ENCODE measurements around the gene FASLG. TPM values are rescaled to one million over a fixed set of nuclear protein-coding genes. Genes with fewer than 3 reads are reported as not detected.

The FASLG gene
- total and polyA plus RNA-seq, 4 donors: 0.20 TPM; not detected in 3

- Histone ChIP-seq H3K27ac (ENCODE audit: low read depth, low read length) (no peak overlapping the region), H3K36me3 (ENCODE audit: control insufficient read depth, insufficient read depth, low read length) (no peaks in the 10 kb centered on the region), H3K27me3 (ENCODE audit: control insufficient read depth, insufficient read depth, low read length) (no peaks in the 10 kb centered on the region), H3K9me3 (ENCODE audit: control insufficient read depth, insufficient read depth, low read length) (no peaks in the 10 kb centered on the region), H3K4me3 (ENCODE audit: low read depth, low read length) (no peak overlapping the region), H3K4me1 (ENCODE audit: control insufficient read depth, insufficient read depth, low read length) (no peaks in the 10 kb centered on the region)
- no CpG with 5 or more reads among the region's 1 CpG for WGBS (ENCODE audit: insufficient coverage)
- no peak for DNase-seq (ENCODE audit: low read depth in 4 of 6, low spot score in 6 of 6)
Observed at GRCh38 chr1:172657586-172657985, 1.3 kb upstream of the FASLG start.

GRCh38 chr1:172661107-172661506, 2.2 kb downstream of the FASLG start:
- 89% methylated on average over 2 of the region's 3 CpGs for WGBS (ENCODE audit: insufficient coverage)
- Histone ChIP-seq H3K27me3 (ENCODE audit: control insufficient read depth, insufficient read depth, low read length) (no peaks in the 10 kb centered on the region), H3K27ac (ENCODE audit: low read depth, low read length) (no peak overlapping the region), H3K36me3 (ENCODE audit: control insufficient read depth, insufficient read depth, low read length) (no peaks in the 10 kb centered on the region), H3K9me3 (ENCODE audit: control insufficient read depth, insufficient read depth, low read length) (no peaks in the 10 kb centered on the region), H3K4me1 (ENCODE audit: control insufficient read depth, insufficient read depth, low read length) (no peaks in the 10 kb centered on the region), H3K4me3 (ENCODE audit: low read depth, low read length) (no peak overlapping the region)
- DNase-seq (ENCODE audit: low read depth in 4 of 6, low spot score in 6 of 6): no peak

GRCh38 chr1:172662464-172663109, 3.7 kb downstream of the FASLG start:
- Histone ChIP-seq H3K9me3 (ENCODE audit: control insufficient read depth, insufficient read depth, low read length) (no peaks in the 10 kb centered on the region), H3K27me3 (ENCODE audit: control insufficient read depth, insufficient read depth, low read length) (no peaks in the 10 kb centered on the region), H3K27ac (ENCODE audit: low read depth, low read length) (no peak overlapping the region), H3K4me3 (ENCODE audit: low read depth, low read length) (no peak overlapping the region), H3K4me1 (ENCODE audit: control insufficient read depth, insufficient read depth, low read length) (no peaks in the 10 kb centered on the region), H3K36me3 (ENCODE audit: control insufficient read depth, insufficient read depth, low read length) (no peaks in the 10 kb centered on the region)
- WGBS (ENCODE audit: insufficient coverage): 66% methylated on average over 7 of the region's 14 CpGs
- no peak for DNase-seq (ENCODE audit: low read depth in 4 of 6, low spot score in 6 of 6)

- 100% methylated on average over 1 of the region's 3 CpGs for WGBS (ENCODE audit: insufficient coverage)
- no peak for DNase-seq (ENCODE audit: low read depth in 4 of 6, low spot score in 6 of 6)
- Histone ChIP-seq H3K4me3 (ENCODE audit: low read depth, low read length) (no peak overlapping the region), H3K9me3 (ENCODE audit: control insufficient read depth, insufficient read depth, low read length) (no peaks in the 10 kb centered on the region), H3K4me1 (ENCODE audit: control insufficient read depth, insufficient read depth, low read length) (no peaks in the 10 kb centered on the region), H3K36me3 (ENCODE audit: control insufficient read depth, insufficient read depth, low read length) (no peaks in the 10 kb centered on the region), H3K27ac (ENCODE audit: low read depth, low read length) (no peak overlapping the region), H3K27me3 (ENCODE audit: control insufficient read depth, insufficient read depth, low read length) (no peaks in the 10 kb centered on the region)
Observed at GRCh38 chr1:172663732-172664131, 4.8 kb downstream of the FASLG start.

- H3K36me3 ChIP-seq (ENCODE audit: control insufficient read depth, insufficient read depth, low read length): no peaks in the 10 kb centered on the region
- H3K27ac ChIP-seq (ENCODE audit: low read depth, low read length): no peak overlapping the region
- no peak for DNase-seq (ENCODE audit: low read depth in 4 of 6, low spot score in 6 of 6)
- H3K4me3 ChIP-seq (ENCODE audit: low read depth, low read length): no peak overlapping the region
- H3K27me3 ChIP-seq (ENCODE audit: control insufficient read depth, insufficient read depth, low read length): no peaks in the 10 kb centered on the region
- WGBS (ENCODE audit: insufficient coverage): no CpG with 5 or more reads among the region's 3 CpGs
- no peaks in the 10 kb centered on the region for H3K4me1 ChIP-seq (ENCODE audit: control insufficient read depth, insufficient read depth, low read length)
- H3K9me3 ChIP-seq (ENCODE audit: control insufficient read depth, insufficient read depth, low read length): no peaks in the 10 kb centered on the region
Observed at GRCh38 chr1:172668097-172668496, 9.2 kb downstream of the FASLG start.

GRCh38 chr1:172669011-172669410, 10.1 kb downstream of the FASLG start:
- Histone ChIP-seq H3K4me1 (ENCODE audit: control insufficient read depth, insufficient read depth, low read length) (no peaks in the 10 kb centered on the region), H3K4me3 (ENCODE audit: low read depth, low read length) (no peak overlapping the region), H3K9me3 (ENCODE audit: control insufficient read depth, insufficient read depth, low read length) (no peaks in the 10 kb centered on the region), H3K36me3 (ENCODE audit: control insufficient read depth, insufficient read depth, low read length) (no peaks in the 10 kb centered on the region), H3K27me3 (ENCODE audit: control insufficient read depth, insufficient read depth, low read length) (no peaks in the 10 kb centered on the region), H3K27ac (ENCODE audit: low read depth, low read length) (no peak overlapping the region)
- WGBS (ENCODE audit: insufficient coverage): 100% methylated on average over 1 of the region's 3 CpGs
- no peak for DNase-seq (ENCODE audit: low read depth in 4 of 6, low spot score in 6 of 6)

GRCh38 chr1:172670316-172670715, 11.4 kb downstream of the FASLG start:
- no peak overlapping the region for H3K4me3 ChIP-seq (ENCODE audit: low read depth, low read length)
- no peak for DNase-seq (ENCODE audit: low read depth in 4 of 6, low spot score in 6 of 6)
- no peaks in the 10 kb centered on the region for H3K36me3 ChIP-seq (ENCODE audit: control insufficient read depth, insufficient read depth, low read length)
- no CpG with 5 or more reads among the region's 4 CpGs for WGBS (ENCODE audit: insufficient coverage)
- H3K27me3 ChIP-seq (ENCODE audit: control insufficient read depth, insufficient read depth, low read length): no peaks in the 10 kb centered on the region
- no peak overlapping the region for H3K27ac ChIP-seq (ENCODE audit: low read depth, low read length)
- H3K4me1 ChIP-seq (ENCODE audit: control insufficient read depth, insufficient read depth, low read length): no peaks in the 10 kb centered on the region
- no peaks in the 10 kb centered on the region for H3K9me3 ChIP-seq (ENCODE audit: control insufficient read depth, insufficient read depth, low read length)

- Histone ChIP-seq H3K27me3 (ENCODE audit: control insufficient read depth, insufficient read depth, low read length) (no peaks in the 10 kb centered on the region), H3K4me3 (ENCODE audit: low read depth, low read length) (no peak overlapping the region), H3K4me1 (ENCODE audit: control insufficient read depth, insufficient read depth, low read length) (no peaks in the 10 kb centered on the region), H3K27ac (ENCODE audit: low read depth, low read length) (no peak overlapping the region), H3K9me3 (ENCODE audit: control insufficient read depth, insufficient read depth, low read length) (no peaks in the 10 kb centered on the region), H3K36me3 (ENCODE audit: control insufficient read depth, insufficient read depth, low read length) (no peaks in the 10 kb centered on the region)
- 83% methylated on average over 1 of the region's 4 CpGs for WGBS (ENCODE audit: insufficient coverage)
- no peak for DNase-seq (ENCODE audit: low read depth in 4 of 6, low spot score in 6 of 6)
Observed at GRCh38 chr1:172670791-172671190, 11.9 kb downstream of the FASLG start.

- no peaks in the 10 kb centered on the region for H3K36me3 ChIP-seq (ENCODE audit: control insufficient read depth, insufficient read depth, low read length)
Observed at GRCh38 chr1:172671591-172671990, 12.7 kb downstream of the FASLG start.

GRCh38 chr1:172672720-172673119, 13.8 kb downstream of the FASLG start:
- H3K9me3 ChIP-seq (ENCODE audit: control insufficient read depth, insufficient read depth, low read length): no peaks in the 10 kb centered on the region
- 64% methylated on average over 1 of the region's 2 CpGs for WGBS (ENCODE audit: insufficient coverage)
- H3K36me3 ChIP-seq (ENCODE audit: control insufficient read depth, insufficient read depth, low read length): no peaks in the 10 kb centered on the region
- no peak for DNase-seq (ENCODE audit: low read depth in 4 of 6, low spot score in 6 of 6)
- H3K4me1 ChIP-seq (ENCODE audit: control insufficient read depth, insufficient read depth, low read length): no peaks in the 10 kb centered on the region
- no peak overlapping the region for H3K4me3 ChIP-seq (ENCODE audit: low read depth, low read length)
- H3K27me3 ChIP-seq (ENCODE audit: control insufficient read depth, insufficient read depth, low read length): no peaks in the 10 kb centered on the region
- H3K27ac ChIP-seq (ENCODE audit: low read depth, low read length): no peak overlapping the region

More at GRCh38 chr1:172671591-172671990, 12.7 kb downstream of the FASLG start:
- no peaks in the 10 kb centered on the region for H3K9me3 ChIP-seq (ENCODE audit: control insufficient read depth, insufficient read depth, low read length)
- no peak overlapping the region for H3K27ac ChIP-seq (ENCODE audit: low read depth, low read length)
- no peak for DNase-seq (ENCODE audit: low read depth in 4 of 6, low spot score in 6 of 6)
- H3K4me3 ChIP-seq (ENCODE audit: low read depth, low read length): no peak overlapping the region
- H3K4me1 ChIP-seq (ENCODE audit: control insufficient read depth, insufficient read depth, low read length): no peaks in the 10 kb centered on the region
- H3K27me3 ChIP-seq (ENCODE audit: control insufficient read depth, insufficient read depth, low read length): no peaks in the 10 kb centered on the region

Measured in spinal cord (tissue), 10 donors.